Measurements from ENCODE around the gene FAAP20.

Gene FAAP20

GRCh38 chr1:2233468-2233867 is 38.9 kb upstream of the FAAP20 start:
- H3K27ac ChIP-seq (ENCODE audit: low read depth, low read length) = no peak overlapping the region
- H3K4me3 ChIP-seq (ENCODE audit: insufficient read depth, low read length, poor library complexity, severe bottlenecking) = no peak overlapping the region
- H3K9me2 ChIP-seq (replicated peaks; ENCODE audit: insufficient read depth, low read length) = no peaks in the 10 kb centered on the region
- H3K9ac ChIP-seq (ENCODE audit: low read length) = no peak overlapping the region
- H3K36me3 ChIP-seq (ENCODE audit: low read length) = no peaks in the 10 kb centered on the region
- no peaks in the 10 kb centered on the region for H3K79me2 ChIP-seq (ENCODE audit: insufficient read depth, low read length)
- H3K27me3 ChIP-seq (ENCODE audit: low read length) = no peaks in the 10 kb centered on the region
- TF ChIP-seq CTCF (IDR thresholded peaks at IDR 0.05; ENCODE audit: insufficient read depth, low read length, poor library complexity, severe bottlenecking) = no peak
- no peak overlapping the region for H2AFZ ChIP-seq (ENCODE audit: low read depth, low read length, severe bottlenecking)
- no peaks in the 10 kb centered on the region; the same call in 1 of the 2 replicates for H4K20me1 ChIP-seq (ENCODE audit: low read depth, low read length)
- no peaks in the 10 kb centered on the region for H3F3A ChIP-seq (ENCODE audit: insufficient read depth)
- H3K9me3 ChIP-seq (ENCODE audit: insufficient read depth, low read length) = no peaks in the 10 kb centered on the region
- no peak overlapping the region for H3K4me2 ChIP-seq (ENCODE audit: low read depth, low read length, poor library complexity, severe bottlenecking)

GRCh38 chr1:2232916-2233438 is 38.4 kb upstream of the FAAP20 start:
- H3K27ac ChIP-seq (ENCODE audit: low read depth, low read length) = no peak overlapping the region
- H3K79me2 ChIP-seq (ENCODE audit: insufficient read depth, low read length) = no peaks in the 10 kb centered on the region
- H3K27me3 ChIP-seq (ENCODE audit: low read length) = no peaks in the 10 kb centered on the region
- no peaks in the 10 kb centered on the region for H3K9me3 ChIP-seq (ENCODE audit: insufficient read depth, low read length)
- H3K9me2 ChIP-seq (replicated peaks; ENCODE audit: insufficient read depth, low read length) = no peaks in the 10 kb centered on the region
- no peaks in the 10 kb centered on the region for H3K36me3 ChIP-seq (ENCODE audit: low read length)
- no peak overlapping the region for H2AFZ ChIP-seq (ENCODE audit: low read depth, low read length, severe bottlenecking)
- TF ChIP-seq CTCF (IDR thresholded peaks at IDR 0.05; ENCODE audit: insufficient read depth, low read length, poor library complexity, severe bottlenecking) = no peak
- H4K20me1 ChIP-seq (ENCODE audit: low read depth, low read length) = no peaks in the 10 kb centered on the region; the same call in 1 of the 2 replicates
- no peak overlapping the region for H3K9ac ChIP-seq (ENCODE audit: low read length)
- no peaks in the 10 kb centered on the region for H3F3A ChIP-seq (ENCODE audit: insufficient read depth)
- no peak overlapping the region for H3K4me3 ChIP-seq (ENCODE audit: insufficient read depth, low read length, poor library complexity, severe bottlenecking)
- H3K4me2 ChIP-seq (ENCODE audit: low read depth, low read length, poor library complexity, severe bottlenecking) = no peak overlapping the region

GRCh38 chr1:2232255-2232915 is 37.8 kb upstream of the FAAP20 start:
- no peak overlapping the region for H3K4me3 ChIP-seq (ENCODE audit: insufficient read depth, low read length, poor library complexity, severe bottlenecking)
- H2AFZ ChIP-seq (ENCODE audit: low read depth, low read length, severe bottlenecking) = no peak overlapping the region
- H3K9ac ChIP-seq (ENCODE audit: low read length) = no peak overlapping the region
- no peak overlapping the region for H3K27ac ChIP-seq (ENCODE audit: low read depth, low read length)
- no peak overlapping the region for H3K4me2 ChIP-seq (ENCODE audit: low read depth, low read length, poor library complexity, severe bottlenecking)
- H3F3A ChIP-seq (ENCODE audit: insufficient read depth) = no peaks in the 10 kb centered on the region
- no peaks in the 10 kb centered on the region for H3K79me2 ChIP-seq (ENCODE audit: insufficient read depth, low read length)
- H3K27me3 ChIP-seq (ENCODE audit: low read length) = no peaks in the 10 kb centered on the region
- H3K36me3 ChIP-seq (ENCODE audit: low read length) = no peaks in the 10 kb centered on the region
- no peaks in the 10 kb centered on the region for H3K9me3 ChIP-seq (ENCODE audit: insufficient read depth, low read length)
- H3K9me2 ChIP-seq (replicated peaks; ENCODE audit: insufficient read depth, low read length) = no peaks in the 10 kb centered on the region
- no peak for TF ChIP-seq CTCF (IDR thresholded peaks at IDR 0.05; ENCODE audit: insufficient read depth, low read length, poor library complexity, severe bottlenecking)
- no peak for TF ChIP-seq EZH2phosphoT487 (conservative IDR thresholded peaks at IDR 0.05; ENCODE audit: low read length)
- H4K20me1 ChIP-seq (ENCODE audit: low read depth, low read length) = no peaks in the 10 kb centered on the region; the same call in 1 of the 2 replicates
